Measurements from ENCODE around the gene DOK4. TPM values are rescaled to one million over a fixed set of nuclear protein-coding genes. Genes with fewer than 3 reads are reported as not detected.
A peak's percentile ranks its signal among the peaks of the same experiment; 100 is the strongest.

DOK4 gene
- total and polyA plus RNA-seq, 4 experiments from 2014 or later, result 1.7 to 3.0 (median 2.7) TPM

DNA sequence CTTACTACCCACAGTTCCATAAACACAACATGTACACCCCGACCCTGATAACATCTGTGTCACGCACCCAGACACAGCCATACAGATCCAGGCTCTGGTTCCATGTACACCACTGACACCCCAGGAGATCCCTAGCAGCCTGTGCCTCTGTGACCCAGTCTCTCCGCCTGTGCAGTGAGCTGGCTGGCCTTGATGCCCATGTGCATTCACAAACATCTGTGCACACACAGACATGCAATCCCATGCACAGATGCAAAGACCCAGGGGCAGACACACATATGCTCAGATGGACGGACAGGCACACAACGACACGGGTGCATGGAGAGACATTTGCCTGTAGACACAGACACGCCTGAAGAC is 46.0 kb upstream of the DOK4 start:
- ChIA-PET CTCF (ENCODE audit: partially characterized antibody) (interaction anchor here (1.1 to 3.6 kb wide), 2 partner anchors 14 to 45 kb away, joined by 3 to 28 read pairs; no protein-coding TSS in a partner anchor), POLR2A (ENCODE audit: partially characterized antibody) (interaction anchor here (1.1 kb wide), 2 partner anchors 9 to 70 kb away, joined by 3 to 5 read pairs; partner anchors contain the start of gene POLR2C)
- peak overlapping the region; percentile 89 for H3K27ac ChIP-seq (ENCODE audit: low read depth, low read length)
- H3K36me3 ChIP-seq (ENCODE audit: insufficient read depth, low read length), result no peaks in the 10 kb centered on the region
- Mint-ChIP-seq H3K27ac (peak overlapping the region; percentile 53 to 97 (median 95)), H3K36me3 (peaks cover 9 to 12% of the 10 kb centered on the region in 2 donors), H3K9me3 (peaks cover 0 to 2% (median 0%) of the 10 kb centered on the region in 8 donors), H3K27me3 (no peaks in the 10 kb centered on the region), H3K4me1 (peaks cover 55 to 72% (median 63%) of the 10 kb centered on the region in 4 donors), H3K4me3 (peak overlapping the region in 4 of 8 donors; percentile 9 to 89 (median 86))
- H3K4me3 ChIP-seq (ENCODE audit: low read length in 2 of 2), result no peak overlapping the region
- no peaks in the 10 kb centered on the region for H3K9me3 ChIP-seq (ENCODE audit: control insufficient read depth in 1 of 2, low read length in 2 of 2)
- peaks cover 72% of the 10 kb centered on the region for H3K4me1 ChIP-seq (ENCODE audit: insufficient read depth, low read length)
- intact Hi-C loops (cut with micrococcal nuclease), result no loop called here
- no peak for DNase-seq
- no peaks in the 10 kb centered on the region for H3K27me3 ChIP-seq (ENCODE audit: insufficient read depth, low read length)

- H3K9me3 ChIP-seq (ENCODE audit: control insufficient read depth in 1 of 2, low read length in 2 of 2), result no peaks in the 10 kb centered on the region
- ChIA-PET CTCF (ENCODE audit: partially characterized antibody) (interaction anchor here (1.1 to 3.6 kb wide), 3 partner anchors 13 to 112 kb away, joined by 3 to 28 read pairs (median 4); no protein-coding TSS in a partner anchor), POLR2A (ENCODE audit: partially characterized antibody) (interaction anchor here (0.8 to 1.1 kb wide), 3 partner anchors 9 to 69 kb away, joined by 3 to 5 read pairs (median 3); partner anchors contain the start of genes ADGRG5 and POLR2C)
- no peak for DNase-seq
- no peak overlapping the region for H3K4me3 ChIP-seq (ENCODE audit: low read length in 2 of 2)
- no peaks in the 10 kb centered on the region for H3K36me3 ChIP-seq (ENCODE audit: insufficient read depth, low read length)
- H3K27me3 Mint-ChIP-seq, result no peaks in the 10 kb centered on the region
- peaks cover 67% of the 10 kb centered on the region for H3K4me1 ChIP-seq (ENCODE audit: insufficient read depth, low read length)
- peak overlapping the region; percentile 92 to 97 (median 96) for H3K27ac Mint-ChIP-seq
- H3K36me3 Mint-ChIP-seq, result peaks cover 9 to 12% of the 10 kb centered on the region in 2 donors
- H3K27ac ChIP-seq (ENCODE audit: low read depth, low read length), result peak overlapping the region; percentile 89
- peaks cover 53 to 67% (median 60%) of the 10 kb centered on the region in 4 donors for H3K4me1 Mint-ChIP-seq
- intact Hi-C loops (cut with micrococcal nuclease), result no loop called here
- peak overlapping the region in 7 of 8 donors; percentile 5 to 89 (median 29) for H3K4me3 Mint-ChIP-seq
- peaks cover 0 to 2% (median 0%) of the 10 kb centered on the region in 8 donors for H3K9me3 Mint-ChIP-seq
- no peaks in the 10 kb centered on the region for H3K27me3 ChIP-seq (ENCODE audit: insufficient read depth, low read length)
Observed at GRCh38 chr16:57531635-57532265, 45.5 kb upstream of the DOK4 start.

- ChIA-PET POLR2A (ENCODE audit: partially characterized antibody) (interaction anchor here (0.8 to 1.1 kb wide), 3 partner anchors 11 to 204 kb away, joined by 3 to 5 read pairs (median 5); partner anchors contain the start of genes ADGRG5, KATNB1 and POLR2C), CTCF (ENCODE audit: partially characterized antibody) (interaction anchor here (1.5 to 3.6 kb wide), 2 partner anchors 13 to 112 kb away, joined by 4 to 28 read pairs; no protein-coding TSS in a partner anchor)
- H3K27ac Mint-ChIP-seq, result peak overlapping the region; percentile 92 to 97 (median 96)
- Histone ChIP-seq H3K9me3 (ENCODE audit: control insufficient read depth in 1 of 2, low read length in 2 of 2) (no peaks in the 10 kb centered on the region), H3K4me1 (ENCODE audit: insufficient read depth, low read length) (peaks cover 66% of the 10 kb centered on the region), H3K4me3 (ENCODE audit: low read length in 2 of 2) (no peak overlapping the region), H3K36me3 (ENCODE audit: insufficient read depth, low read length) (no peaks in the 10 kb centered on the region), H3K27ac (ENCODE audit: low read depth, low read length) (peak overlapping the region; percentile 60), H3K27me3 (ENCODE audit: insufficient read depth, low read length) (no peaks in the 10 kb centered on the region)
- H3K27me3 Mint-ChIP-seq, result no peaks in the 10 kb centered on the region
- no peak for DNase-seq
- intact Hi-C loops (cut with micrococcal nuclease), result no loop called here
- peak overlapping the region in 7 of 8 donors; percentile 29 to 89 (median 81) for H3K4me3 Mint-ChIP-seq
- H3K9me3 Mint-ChIP-seq, result peaks cover 0 to 2% (median 0%) of the 10 kb centered on the region in 8 donors
- H3K4me1 Mint-ChIP-seq, result peaks cover 53 to 67% (median 60%) of the 10 kb centered on the region in 4 donors
- peaks cover 9 to 12% of the 10 kb centered on the region in 2 donors for H3K36me3 Mint-ChIP-seq
Observed at GRCh38 chr16:57531253-57531575, 44.9 kb upstream of the DOK4 start.

DNA sequence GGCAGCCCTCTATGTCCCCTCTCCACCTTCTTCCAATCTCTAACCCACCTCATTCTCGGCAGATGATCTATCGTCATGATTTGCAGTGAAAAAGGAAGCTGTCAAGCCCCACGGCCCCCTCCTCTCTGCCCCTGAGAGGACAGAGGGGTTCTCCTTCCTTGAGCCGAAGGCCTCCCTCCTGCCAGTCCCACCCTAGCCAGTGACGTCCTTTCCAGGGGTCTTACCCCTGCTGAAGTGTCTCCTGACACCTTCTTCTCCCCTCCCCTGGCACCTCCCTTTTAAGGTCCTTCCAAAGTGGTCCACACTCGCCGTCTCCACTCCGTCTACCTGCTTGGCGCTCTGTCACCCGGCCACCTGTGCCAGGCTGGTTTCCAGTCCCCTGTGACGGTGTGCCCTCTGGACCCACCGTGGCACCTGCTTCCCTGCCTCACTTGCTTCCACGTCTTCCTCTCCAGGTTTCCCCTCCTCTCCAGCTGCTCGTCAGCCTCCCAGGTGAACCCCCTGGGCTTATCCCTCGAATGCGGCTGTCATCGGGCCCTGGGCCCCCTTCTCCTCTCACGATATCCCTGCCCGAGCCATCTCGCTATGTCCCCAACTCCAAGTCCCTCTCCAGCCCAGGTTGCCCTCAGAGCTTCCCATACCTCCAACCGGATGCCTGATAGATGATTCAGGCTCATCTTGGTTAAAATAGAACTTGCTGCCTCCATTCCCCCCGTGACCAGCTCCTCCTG is 44.4 kb upstream of the DOK4 start:
- POLR2A ChIA-PET (ENCODE audit: partially characterized antibody), result interaction anchor here (0.8 to 1.5 kb wide), 9 partner anchors 8 to 205 kb away, joined by 3 to 9 read pairs (median 5); partner anchors contain the start of genes ADGRG5, KATNB1 and POLR2C
- intact Hi-C loops (cut with micrococcal nuclease), result no loop called here
- H3K27me3 Mint-ChIP-seq, result no peaks in the 10 kb centered on the region

DNA sequence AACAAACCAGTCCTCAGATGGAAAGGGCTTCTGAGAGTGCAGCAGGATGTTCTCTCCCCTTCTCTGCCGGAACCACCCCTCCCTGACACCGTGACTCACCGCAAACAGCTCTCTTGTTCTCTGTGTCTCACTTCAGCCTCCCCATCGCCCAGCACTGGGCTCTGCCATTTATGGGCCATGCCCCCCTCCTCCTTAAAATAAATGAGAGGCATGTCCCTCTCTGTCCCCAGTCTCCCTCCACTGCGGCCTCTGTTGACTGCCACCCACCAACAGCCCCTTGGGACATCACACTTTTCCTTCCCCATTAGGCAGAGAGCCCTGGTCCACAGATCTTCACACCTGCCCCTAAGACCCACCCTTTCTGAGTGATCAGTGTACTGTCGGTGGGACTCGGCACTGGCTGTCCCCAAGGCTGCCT is 43.8 kb upstream of the DOK4 start:
- Mint-ChIP-seq H3K27me3 (no peaks in the 10 kb centered on the region), H3K4me3 (peak overlapping the region; percentile 67 to 89 (median 82)), H3K27ac (peak overlapping the region; percentile 92 to 97 (median 96)), H3K4me1 (peaks cover 49 to 60% (median 54%) of the 10 kb centered on the region in 4 donors), H3K9me3 (peaks cover 0 to 2% (median 0%) of the 10 kb centered on the region in 8 donors), H3K36me3 (peaks cover 9 to 13% of the 10 kb centered on the region in 2 donors)
- Histone ChIP-seq H3K36me3 (ENCODE audit: insufficient read depth, low read length) (no peaks in the 10 kb centered on the region), H3K4me1 (ENCODE audit: insufficient read depth, low read length) (peaks cover 59% of the 10 kb centered on the region), H3K27me3 (ENCODE audit: insufficient read depth, low read length) (no peaks in the 10 kb centered on the region), H3K4me3 (ENCODE audit: low read length in 2 of 2) (peak overlapping the region in 1 of 2 donors; percentile 42), H3K9me3 (ENCODE audit: control insufficient read depth in 1 of 2, low read length in 2 of 2) (no peaks in the 10 kb centered on the region), H3K27ac (ENCODE audit: low read depth, low read length) (peak overlapping the region; percentile 60)
- DNase-seq, result peak; percentile 59 to 90 (median 63)
- intact Hi-C loops (cut with micrococcal nuclease), result no loop called here
- ChIA-PET CTCF (ENCODE audit: partially characterized antibody) (interaction anchor here (0.7 to 3.6 kb wide), 3 partner anchors 12 to 230 kb away, joined by 3 to 28 read pairs (median 4); no protein-coding TSS in a partner anchor), POLR2A (ENCODE audit: partially characterized antibody) (interaction anchor here (1.0 to 1.5 kb wide), 6 partner anchors 8 to 68 kb away, joined by 3 to 9 read pairs (median 6); partner anchors contain the start of gene POLR2C)

More for the DNA sequence above, 44.4 kb upstream of the DOK4 start:
- no peaks in the 10 kb centered on the region for H3K36me3 ChIP-seq (ENCODE audit: insufficient read depth, low read length)
- H3K9me3 ChIP-seq (ENCODE audit: control insufficient read depth in 1 of 2, low read length in 2 of 2), result no peaks in the 10 kb centered on the region
- no peak for DNase-seq
- H3K4me1 ChIP-seq (ENCODE audit: insufficient read depth, low read length), result peaks cover 65% of the 10 kb centered on the region
- H3K9me3 Mint-ChIP-seq, result peaks cover 0 to 2% (median 0%) of the 10 kb centered on the region in 8 donors
- peak overlapping the region; percentile 67 to 89 (median 82) for H3K4me3 Mint-ChIP-seq
- no peaks in the 10 kb centered on the region for H3K27me3 ChIP-seq (ENCODE audit: insufficient read depth, low read length)
- H3K36me3 Mint-ChIP-seq, result peaks cover 9 to 11% of the 10 kb centered on the region in 2 donors
- CTCF ChIA-PET (ENCODE audit: partially characterized antibody), result interaction anchor here (1.5 to 3.6 kb wide), 2 partner anchors 12 to 111 kb away, joined by 4 to 28 read pairs; no protein-coding TSS in a partner anchor
- H3K27ac Mint-ChIP-seq, result peak overlapping the region; percentile 92 to 97 (median 96)
- peaks cover 53 to 66% (median 58%) of the 10 kb centered on the region in 4 donors for H3K4me1 Mint-ChIP-seq
- peak overlapping the region; percentile 60 for H3K27ac ChIP-seq (ENCODE audit: low read depth, low read length)
- H3K4me3 ChIP-seq (ENCODE audit: low read length in 2 of 2), result peak overlapping the region in 1 of 2 donors; percentile 42

GRCh38 chr16:57529391-57530103 is 43.3 kb upstream of the DOK4 start:
- Histone ChIP-seq H3K9me3 (ENCODE audit: control insufficient read depth in 1 of 2, low read length in 2 of 2) (no peaks in the 10 kb centered on the region), H3K4me3 (ENCODE audit: low read length in 2 of 2) (no peak overlapping the region), H3K36me3 (ENCODE audit: insufficient read depth, low read length) (no peaks in the 10 kb centered on the region), H3K27me3 (ENCODE audit: insufficient read depth, low read length) (no peaks in the 10 kb centered on the region), H3K4me1 (ENCODE audit: insufficient read depth, low read length) (peaks cover 54% of the 10 kb centered on the region), H3K27ac (ENCODE audit: low read depth, low read length) (peak overlapping the region; percentile 60)
- H3K27me3 Mint-ChIP-seq, result no peaks in the 10 kb centered on the region
- H3K9me3 Mint-ChIP-seq, result peaks cover 0 to 2% (median 0%) of the 10 kb centered on the region in 8 donors
- H3K27ac Mint-ChIP-seq, result peak overlapping the region; percentile 92 to 97 (median 96)
- ChIA-PET CTCF (ENCODE audit: partially characterized antibody) (interaction anchor here (0.7 to 3.6 kb wide), 3 partner anchors 10 to 229 kb away, joined by 3 to 28 read pairs (median 12); no protein-coding TSS in a partner anchor), POLR2A (ENCODE audit: partially characterized antibody) (interaction anchor here (1.0 to 1.5 kb wide), 6 partner anchors 9 to 67 kb away, joined by 3 to 9 read pairs (median 6); partner anchors contain the start of gene POLR2C)
- peaks cover 9 to 13% of the 10 kb centered on the region in 2 donors for H3K36me3 Mint-ChIP-seq
- peaks cover 46 to 55% (median 50%) of the 10 kb centered on the region in 4 donors for H3K4me1 Mint-ChIP-seq
- intact Hi-C loops (cut with micrococcal nuclease), result no loop called here
- no peak for DNase-seq
- peak overlapping the region in 7 of 8 donors; percentile 77 to 89 (median 82) for H3K4me3 Mint-ChIP-seq
